Measurements from ENCODE around the gene TBL1X.

Gene TBL1X

DNA sequence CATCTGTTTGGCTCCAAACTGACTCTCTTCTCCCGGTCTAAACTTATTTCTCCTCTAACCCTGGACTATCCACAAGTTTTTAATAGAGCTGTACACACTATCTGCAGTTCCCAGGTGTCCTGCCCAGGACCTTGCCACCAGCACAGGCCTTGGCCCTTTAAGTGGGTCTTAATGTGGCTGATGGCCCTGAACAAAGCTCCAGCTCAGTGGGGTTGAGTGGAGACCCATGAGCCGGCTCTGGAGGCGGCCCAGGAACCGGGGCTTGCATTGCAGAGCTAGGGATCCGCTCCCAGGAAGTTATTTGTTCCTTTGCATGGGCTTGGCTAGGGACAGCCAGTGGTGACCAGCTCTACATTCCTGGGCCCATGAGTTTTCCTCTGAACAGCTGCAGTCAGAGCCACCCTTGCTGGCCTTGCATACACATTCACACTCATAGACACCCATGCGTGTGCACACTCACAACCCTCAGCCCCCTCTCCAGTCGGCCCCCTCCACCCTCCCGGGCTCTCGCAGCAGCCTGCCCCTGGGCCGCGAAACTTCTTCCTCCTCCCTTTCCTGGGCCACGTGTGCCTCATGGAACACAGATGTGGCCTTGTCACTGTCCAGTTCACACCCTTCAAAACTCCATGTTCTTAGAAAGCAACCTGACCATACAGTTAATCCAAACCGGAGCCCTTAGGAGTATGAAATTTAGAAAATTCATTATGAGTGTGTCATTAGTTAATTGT lies 242.6 kb downstream of the TBL1X start:
- DNase-seq (ENCODE audit: low read depth), result no peak

DNA sequence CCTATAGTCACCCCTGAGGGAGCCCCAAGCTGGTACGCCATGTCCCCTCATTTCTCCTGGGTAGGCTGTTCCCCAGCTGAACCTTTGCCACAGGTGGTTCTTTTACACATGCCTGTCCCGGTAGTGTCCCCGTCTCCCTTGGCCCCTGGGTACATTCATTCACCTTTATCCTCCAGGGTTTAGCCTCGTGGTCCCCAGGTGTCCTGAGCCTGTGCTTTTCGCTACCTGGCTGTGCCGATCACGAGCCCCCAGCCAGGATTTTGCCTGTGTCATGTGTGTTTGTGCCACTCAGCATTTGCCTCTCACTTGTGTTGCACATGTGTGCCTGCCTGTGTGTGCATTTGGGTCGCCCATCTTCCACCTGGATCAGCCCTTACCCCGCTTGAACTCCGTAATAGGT lies 243.2 kb downstream of the TBL1X start:
- DNase-seq (ENCODE audit: low read depth), result no peak

DNA sequence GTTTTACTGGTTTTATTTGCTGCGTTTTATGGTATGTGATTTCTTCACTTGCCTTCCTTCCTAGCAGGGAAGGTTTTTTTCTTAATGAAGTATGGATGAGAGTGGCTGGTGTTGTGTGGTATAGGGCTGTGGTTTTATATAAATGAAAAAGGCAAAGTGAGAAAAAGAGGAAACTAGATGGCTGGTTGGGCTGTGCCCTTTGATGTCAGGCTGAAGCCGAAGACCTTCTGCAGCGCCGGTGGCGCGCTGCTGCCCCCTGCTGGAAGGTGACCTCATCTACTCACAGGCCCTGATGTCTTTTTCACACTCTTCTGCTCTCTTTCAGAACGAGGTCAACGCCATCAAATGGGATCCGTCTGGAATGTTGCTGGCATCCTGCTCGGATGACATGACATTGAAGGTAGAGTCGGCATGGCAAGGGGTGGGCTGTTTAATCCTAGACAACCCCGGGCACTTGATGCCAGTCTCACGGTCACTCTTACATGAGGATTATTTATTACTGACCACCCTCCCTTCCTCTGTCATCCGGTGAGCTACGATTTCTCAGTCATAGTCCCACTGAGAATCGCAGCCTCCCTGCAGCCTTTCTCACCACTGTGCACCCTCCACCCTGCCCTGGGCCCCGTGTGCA lies 244.2 kb downstream of the TBL1X start:
- DNase-seq (ENCODE audit: low read depth), result peak; percentile 44

DNA sequence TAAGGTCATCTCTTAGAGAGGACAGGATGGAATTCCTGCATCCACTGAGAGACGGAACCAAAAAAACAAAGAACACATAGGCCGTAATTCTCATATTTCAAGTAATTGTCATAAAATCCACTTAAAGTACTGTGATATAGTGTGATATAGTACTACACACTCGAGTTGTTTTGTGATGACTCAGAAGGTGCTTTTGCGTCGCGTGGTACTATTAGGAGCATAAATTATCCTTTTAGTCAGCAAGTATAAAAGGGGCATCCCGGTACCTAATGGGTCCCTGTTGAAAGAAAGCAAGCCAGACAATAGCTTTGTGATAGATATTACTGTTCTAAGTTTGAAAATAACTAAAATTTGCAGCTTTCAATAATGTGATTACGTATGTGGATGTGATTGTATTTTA lies 245.5 kb downstream of the TBL1X start:
- DNase-seq (ENCODE audit: low read depth), result no peak

DNA sequence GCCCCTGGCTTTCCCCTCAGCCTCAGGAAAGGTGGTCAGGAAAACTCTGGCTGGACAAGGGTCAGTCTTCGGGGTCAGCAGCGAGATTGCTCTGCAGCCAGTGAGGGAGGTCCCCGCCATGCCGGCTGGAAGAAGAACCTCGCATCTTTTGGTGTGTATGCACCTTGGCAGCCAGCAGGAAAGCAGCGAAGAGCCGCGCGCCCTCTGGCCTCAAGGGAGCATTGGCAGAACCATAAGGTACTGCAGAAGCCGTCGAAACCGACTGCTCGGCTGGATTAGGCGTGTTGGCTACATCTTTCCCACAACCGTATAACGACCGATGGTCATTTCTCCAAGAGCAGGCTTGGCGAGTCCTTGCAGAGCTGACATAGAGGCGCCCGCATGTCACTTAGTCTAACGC lies 252.5 kb downstream of the TBL1X start:
- DNase-seq (ENCODE audit: low read depth), result no peak

DNA sequence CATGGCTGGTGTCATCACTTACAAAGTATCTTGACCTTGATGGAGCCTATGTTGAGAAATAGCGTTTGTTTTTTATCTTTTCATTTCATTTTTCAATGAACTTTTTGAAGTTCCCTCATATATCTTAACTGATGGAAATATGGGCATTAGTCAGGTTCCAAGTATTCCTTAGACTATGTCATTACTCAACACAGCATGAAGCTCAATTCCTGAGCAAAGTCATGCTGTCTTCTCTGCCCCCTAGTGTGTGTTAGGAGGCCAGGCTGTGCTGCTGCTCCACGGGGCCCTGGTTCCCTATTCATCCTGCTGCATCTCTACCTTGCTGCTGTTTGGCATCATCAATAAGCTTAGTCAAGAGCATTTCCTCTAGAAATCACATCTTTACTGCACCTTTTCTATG lies 259.9 kb downstream of the TBL1X start:
- peak; percentile 1 for DNase-seq (ENCODE audit: low read depth)

- DNase-seq (ENCODE audit: low read depth), result no peak
Observed at GRCh38 chrX:9728261-9728660, 263.4 kb downstream of the TBL1X start.

DNA sequence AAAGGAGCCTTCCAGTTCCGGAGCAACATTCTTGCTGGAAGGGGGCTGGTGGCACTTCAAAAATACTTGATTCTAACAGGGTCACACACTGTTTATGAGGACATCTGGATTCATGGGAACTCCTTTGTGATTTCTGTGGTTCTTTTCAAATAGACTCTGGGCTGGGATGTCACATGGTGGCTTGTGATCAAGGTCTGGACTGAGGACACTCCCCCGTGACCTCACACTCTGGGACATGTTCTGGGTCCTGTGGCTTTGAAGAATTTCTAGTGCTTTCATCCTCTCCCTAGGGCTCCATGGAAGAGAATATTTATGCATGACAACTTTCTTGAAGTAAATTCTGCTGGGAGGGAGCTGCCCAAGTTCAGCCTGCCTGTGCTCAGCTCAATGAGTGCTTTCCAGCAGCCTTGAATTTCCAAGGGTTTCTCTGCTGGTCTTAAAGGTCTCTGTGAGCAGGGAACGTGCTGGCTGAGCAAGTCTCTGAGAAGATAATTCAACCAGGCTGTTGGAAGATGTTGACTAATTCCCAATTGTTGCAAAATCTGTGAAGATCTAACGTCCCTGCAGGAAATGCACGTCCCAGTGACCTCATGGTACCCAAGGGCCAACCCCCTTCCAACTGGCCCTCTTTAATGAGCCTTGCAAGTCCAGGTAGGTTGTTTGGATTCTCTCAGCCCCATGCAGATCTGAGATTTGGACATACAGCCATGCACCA lies 264.5 kb downstream of the TBL1X start:
- DNase-seq (ENCODE audit: low read depth), result peak; percentile 1

DNA sequence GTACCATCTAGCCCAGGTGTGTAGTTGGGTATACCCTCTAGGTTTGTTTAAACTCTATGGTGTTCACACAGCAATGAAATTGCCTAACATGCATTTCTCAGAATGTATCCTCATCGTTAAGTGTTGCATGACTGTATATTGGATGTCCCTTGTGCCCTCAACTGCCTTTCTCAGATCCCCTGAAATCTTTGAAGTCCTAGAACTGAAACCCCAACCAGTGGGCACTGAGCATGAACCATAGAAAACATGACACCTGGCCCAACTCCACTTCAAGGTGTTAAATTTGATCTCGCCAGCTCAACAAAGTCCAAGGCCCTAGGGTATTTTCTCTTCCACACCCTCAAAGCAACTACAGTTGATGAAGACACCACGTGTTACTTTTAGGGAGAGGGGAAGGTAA lies 265.2 kb downstream of the TBL1X start:
- no peak for DNase-seq (ENCODE audit: low read depth)

DNA sequence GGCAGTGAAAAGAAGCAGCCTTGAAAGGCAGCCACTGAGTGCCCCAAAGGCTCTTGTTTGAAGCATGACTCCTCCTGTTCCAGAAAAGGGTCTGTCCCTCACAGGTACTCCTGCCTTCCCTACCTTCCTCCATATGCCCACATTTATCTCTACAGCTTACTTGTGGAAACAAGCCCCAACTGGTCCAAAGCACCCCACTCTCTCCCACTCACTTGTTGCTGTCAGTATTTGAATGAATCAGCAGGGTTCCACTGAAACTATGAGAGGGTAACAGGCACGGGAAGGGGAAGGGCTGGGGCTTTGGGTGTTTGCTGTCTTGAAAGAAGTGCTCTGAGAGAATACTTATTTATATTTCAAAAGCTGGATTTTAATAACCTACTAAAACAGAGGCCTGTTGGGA lies 265.9 kb downstream of the TBL1X start:
- no peak for DNase-seq (ENCODE audit: low read depth)

- no peak for DNase-seq (ENCODE audit: low read depth)
Observed at GRCh38 chrX:9737363-9737762, 272.5 kb downstream of the TBL1X start.

GRCh38 chrX:9738151-9738550 lies 273.3 kb downstream of the TBL1X start:
- DNase-seq (ENCODE audit: low read depth), result no peak

DNA sequence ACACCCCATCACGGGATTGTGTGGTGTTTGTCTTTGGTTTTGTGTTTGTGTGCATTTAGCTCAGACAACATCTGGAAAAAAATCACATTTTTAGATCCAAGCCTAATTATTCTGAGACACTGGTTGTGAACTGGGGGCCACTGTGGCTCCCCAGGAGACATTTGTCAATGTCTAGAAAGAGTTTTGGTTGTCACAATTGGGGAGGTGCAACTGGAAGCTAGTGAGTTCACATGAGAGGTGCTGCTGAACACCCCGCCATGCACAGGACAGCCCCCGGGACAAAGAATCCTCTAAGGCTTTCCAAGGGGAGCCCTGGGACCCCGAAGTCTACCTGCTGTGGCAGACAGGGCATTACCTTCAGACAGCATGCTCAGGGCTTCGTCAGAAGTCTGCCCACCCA lies 274.3 kb downstream of the TBL1X start:
- no peak for DNase-seq (ENCODE audit: low read depth)

- DNase-seq (ENCODE audit: low read depth), result no peak
Observed at GRCh38 chrX:9745417-9746115, 280.7 kb downstream of the TBL1X start.

DNA sequence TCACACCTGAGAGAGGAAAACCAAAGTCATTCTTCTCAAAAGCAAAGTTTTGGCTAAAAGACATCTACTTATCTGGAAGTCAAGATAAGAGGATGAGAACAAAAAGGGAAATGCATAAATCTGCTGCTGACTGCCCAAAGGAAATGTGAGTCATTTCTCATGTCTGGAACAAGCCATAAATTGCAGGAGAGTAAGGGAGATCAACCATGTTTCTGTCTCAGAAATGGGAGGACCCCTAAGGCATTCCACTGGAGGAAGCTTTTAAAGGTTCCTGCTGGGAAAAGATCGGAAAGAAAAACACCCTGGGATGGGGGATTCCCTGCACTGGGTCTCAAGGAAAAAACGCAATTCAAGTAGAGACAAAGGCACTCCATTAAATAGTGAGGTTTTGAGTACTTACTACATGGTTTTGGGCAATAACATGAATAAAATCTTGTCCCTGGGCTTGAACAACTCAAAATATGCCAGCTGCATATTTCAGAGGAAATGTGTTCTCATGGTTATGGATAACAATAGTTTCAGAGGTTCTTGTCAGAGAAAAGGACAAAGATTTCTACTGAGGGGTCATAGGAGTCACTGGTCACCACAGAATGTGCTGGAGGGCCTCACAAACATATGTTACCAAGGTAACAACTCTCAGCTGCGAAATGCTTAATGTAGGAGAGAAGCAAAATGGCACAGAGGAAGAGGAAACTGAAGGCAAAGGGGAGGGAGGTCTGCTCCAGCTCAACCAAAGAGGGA lies 281.5 kb downstream of the TBL1X start:
- DNase-seq (ENCODE audit: low read depth), result no peak

GRCh38 chrX:9747644-9748043 lies 282.8 kb downstream of the TBL1X start:
- no peak for DNase-seq (ENCODE audit: low read depth)

- no peak for DNase-seq (ENCODE audit: low read depth)
Observed at GRCh38 chrX:9749146-9749692, 284.4 kb downstream of the TBL1X start.

GRCh38 chrX:9757366-9757765 lies 292.5 kb downstream of the TBL1X start:
- no peak for DNase-seq (ENCODE audit: low read depth)

DNA sequence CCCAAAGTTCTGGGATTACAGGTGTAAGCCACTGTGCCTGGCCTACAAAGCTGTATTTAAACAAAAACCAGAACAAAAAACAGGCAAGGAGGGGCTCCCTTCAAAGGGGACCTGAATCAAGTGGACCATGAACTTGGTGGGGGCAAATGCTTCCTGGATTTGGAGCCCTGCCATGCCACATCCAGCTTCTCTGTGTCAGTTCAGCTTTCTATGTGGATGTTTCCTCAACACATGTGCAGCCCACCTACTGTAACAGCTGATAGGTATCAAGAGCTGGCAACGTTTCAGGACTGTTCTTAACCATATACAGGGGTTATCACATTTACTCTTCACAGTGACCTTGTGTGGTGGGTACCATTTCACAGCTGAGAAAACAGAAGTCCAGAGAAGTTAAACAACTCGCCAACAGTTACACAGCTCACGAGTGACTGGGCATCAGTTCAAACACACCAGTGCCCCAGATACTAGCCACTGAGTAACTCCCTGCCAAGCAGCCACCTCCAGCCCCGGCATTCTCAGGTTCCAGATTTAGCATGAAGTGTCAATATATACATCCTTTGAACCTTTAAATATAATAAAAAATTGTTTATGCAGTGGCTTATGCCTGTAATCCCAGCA lies 293.3 kb downstream of the TBL1X start:
- no peak for DNase-seq (ENCODE audit: low read depth)

DNA sequence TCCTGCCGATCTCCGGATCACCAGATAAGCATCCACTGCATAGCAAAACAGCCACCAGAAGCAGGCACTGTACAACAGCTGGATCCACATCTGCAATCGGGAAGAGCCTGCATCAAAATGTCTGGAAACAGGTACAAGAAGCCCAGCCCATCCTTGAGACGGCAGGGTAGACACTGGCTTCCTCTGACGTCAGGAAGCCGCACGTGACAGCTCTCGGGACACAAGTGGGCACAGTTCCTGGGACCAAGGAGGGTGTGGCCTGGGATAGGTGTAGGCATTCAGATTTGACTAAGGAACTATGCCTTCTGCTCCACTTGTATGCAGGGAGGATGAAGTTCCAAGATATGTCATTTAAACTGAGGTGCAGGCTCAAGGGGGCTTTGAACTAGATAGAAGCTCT lies 294.5 kb downstream of the TBL1X start:
- DNase-seq (ENCODE audit: low read depth), result no peak

- DNase-seq (ENCODE audit: low read depth), result no peak
Observed at GRCh38 chrX:9765072-9765736, 300.3 kb downstream of the TBL1X start.

All from fibroblast of gingiva (primary cell).